Liver (tissue), 9 donors: ENCODE results near the gene PDZD2. TPM values are rescaled to one million over a fixed set of nuclear protein-coding genes. Genes with fewer than 3 reads are reported as not detected.

ENCODE experiments used
- DNase-seq: peaks from one replicate; pipeline ENCODE4 v3.0.0-alpha.2; 2017; ENCODE audit warnings: low spot score
- H3K27ac ChIP-seq, 2 donors: one replicate each; pipeline ENCODE4 v1.7.0; 2013; ENCODE audit warnings: inconsistent platforms in 2 of 2, low read length in 2 of 2, control low read depth in 1 of 2, low read depth in 1 of 2, mild to moderate bottlenecking in 1 of 2
- H3K27me3 ChIP-seq, 4 donors: one replicate each; pipeline versions ENCODE4 v1.6.1 to v1.7.0; 2013; ENCODE audit warnings: low read length in 3 of 4, inconsistent platforms in 1 of 4, mild to moderate bottlenecking in 1 of 4, moderate library complexity in 1 of 4; ENCODE audit not compliant: control insufficient read depth in 4 of 4, insufficient read depth in 4 of 4
- H3K36me3 ChIP-seq, 4 donors: one replicate each; pipeline versions ENCODE4 v1.6.1 to v1.7.0; 2013; ENCODE audit warnings: low read length in 3 of 4, mild to moderate bottlenecking in 3 of 4, low read depth in 1 of 4, moderate library complexity in 1 of 4; ENCODE audit not compliant: control insufficient read depth in 4 of 4, insufficient read depth in 3 of 4
- H3K4me1 ChIP-seq, 4 donors: one replicate each; pipeline versions ENCODE4 v1.6.1 to v1.7.0; 2013; ENCODE audit warnings: low read length in 3 of 4, mild to moderate bottlenecking in 3 of 4, moderate library complexity in 1 of 4; ENCODE audit not compliant: control insufficient read depth in 4 of 4, insufficient read depth in 4 of 4
- H3K4me3 ChIP-seq, 3 donors: one replicate each; pipeline versions ENCODE4 v1.6.1 to v1.7.0; 2013; ENCODE audit warnings: low read length in 3 of 3, control low read depth in 1 of 3, low read depth in 1 of 3, mild to moderate bottlenecking in 1 of 3
- H3K9ac ChIP-seq, 2 donors: one replicate each; pipeline ENCODE4 v1.7.0; 2013; ENCODE audit warnings: low read length in 2 of 2, mild to moderate bottlenecking in 2 of 2, moderate library complexity in 2 of 2, control low read depth in 1 of 2, low read depth in 1 of 2
- H3K9me3 ChIP-seq, 4 donors: one replicate each; pipeline versions ENCODE4 v1.6.1 to v1.7.0; 2013; ENCODE audit warnings: low read length in 3 of 4; ENCODE audit not compliant: control insufficient read depth in 4 of 4
- EGR1 ChIP-seq, 2 donors: IDR thresholded peaks; 2 replicates each; pipeline ENCODE4 v1.6.1; 2016 to 2018; ENCODE audit warnings: antibody characterized with exemption in 2 of 2, low read depth in 2 of 2
- FOXA1 ChIP-seq: IDR thresholded peaks from 2 replicates; pipeline ENCODE4 v1.6.1; 2016; ENCODE audit warnings: antibody characterized with exemption
- FOXA2 ChIP-seq: IDR thresholded peaks from 2 replicates; pipeline ENCODE4 v1.6.1; 2016; ENCODE audit warnings: antibody characterized with exemption
- GABPA ChIP-seq, 2 donors: IDR thresholded peaks in 1 of 2; conservative IDR thresholded peaks in 1 of 2; 2 replicates each; pipeline ENCODE4 v1.6.1; 2016; ENCODE audit warnings: antibody characterized with exemption in 2 of 2, mild to moderate bottlenecking in 1 of 2, moderate library complexity in 1 of 2
- HNF4A ChIP-seq, 2 donors: conservative IDR thresholded peaks; 2 replicates each; pipeline ENCODE4 v1.6.1; 2016; ENCODE audit warnings: antibody characterized with exemption in 2 of 2, mild to moderate bottlenecking in 2 of 2
- HNF4G ChIP-seq: IDR thresholded peaks from 2 replicates; pipeline ENCODE4 v1.6.1; 2016; ENCODE audit warnings: antibody characterized with exemption
- JUND ChIP-seq, 2 donors: IDR thresholded peaks; 2 replicates each; pipeline ENCODE4 v1.6.1; 2016; ENCODE audit warnings: antibody characterized with exemption in 2 of 2
- NR2F2 ChIP-seq: IDR thresholded peaks from 2 replicates; pipeline ENCODE4 v1.6.1; 2016; ENCODE audit warnings: antibody characterized with exemption
- RAD21 ChIP-seq, 2 donors: IDR thresholded peaks; 2 replicates each; pipeline ENCODE4 v1.6.1; 2016; ENCODE audit warnings: antibody characterized with exemption in 2 of 2, mild to moderate bottlenecking in 2 of 2
- RXRA ChIP-seq, 2 donors: IDR thresholded peaks; 2 replicates each; pipeline ENCODE4 v1.6.1; 2017 to 2018; ENCODE audit warnings: antibody characterized with exemption in 2 of 2, mild to moderate bottlenecking in 1 of 2
- SP1 ChIP-seq: IDR thresholded peaks from 2 replicates; pipeline ENCODE4 v1.6.1; 2018; ENCODE audit warnings: antibody characterized with exemption, mild to moderate bottlenecking
- TAF1 ChIP-seq: conservative IDR thresholded peaks from 2 replicates; pipeline ENCODE4 v1.6.1; 2016; ENCODE audit warnings: antibody characterized with exemption, mild to moderate bottlenecking
- YY1 ChIP-seq: IDR thresholded peaks from 2 replicates; pipeline ENCODE4 v1.6.1; 2016; ENCODE audit warnings: antibody characterized with exemption, mild to moderate bottlenecking
- WGBS: extraction: QIAGEN DNeasy Blood & Tissue Kit; methylation state at CpG from one replicate; pipeline ENCODE4 v1.1.7; 2013; 5-methylcytosine and 5-hydroxymethylcytosine counted together
- polyA plus RNA-seq, 2 donors: library from polyadenylated mRNA; stranded (reverse) in 1 of 2; unstranded in 1 of 2; fragments of 200-250 nt in 1 of 2; fragments of >200 nt in 1 of 2; fragmentation: Nextera tagmentation in 1 of 2; extraction: Ambion mirVana in 1 of 2; gene quantifications; one replicate each; pipeline versions ENCODE4 v1.2.1 to v1.2.3, GENCODE V29; 2013 to 2015
- total RNA-seq, 2 donors: library from RNA; depleted of rRNA; stranded (reverse); fragments of >200 nt; gene quantifications; one replicate each; pipeline ENCODE4 v1.2.3, GENCODE V29; 2014
- TF ChIP-seq, protein P1 (sequence below): IDR thresholded peaks from 2 replicates; pipeline ENCODE4 v1.6.1; 2016; ENCODE audit warnings: antibody characterized with exemption, mild to moderate bottlenecking
- TF ChIP-seq, protein P2 (sequence below): IDR thresholded peaks from 2 replicates; pipeline ENCODE4 v1.6.1; 2016; ENCODE audit warnings: antibody characterized with exemption
- TF ChIP-seq, protein P3 (sequence below): IDR thresholded peaks from 2 replicates; pipeline ENCODE4 v1.6.1; 2016; ENCODE audit warnings: antibody characterized with exemption
- TF ChIP-seq, protein P4 (sequence below): IDR thresholded peaks from 2 replicates; pipeline ENCODE4 v1.6.1; 2016; ENCODE audit warnings: antibody characterized with exemption
- TF ChIP-seq, protein P5 (sequence below): fragments of 150-350 bp; IDR thresholded peaks from 2 replicates; pipeline ENCODE4 v1.5.1; 2017; ENCODE audit warnings: improper control_type of control experiment, low read depth, low read length; ENCODE audit not compliant: missing input control
- donor health status: healthy.
- donor health status: healthy.
- donor health status: healthy.
- donor health status: healthy.
- donor health status: healthy.

The PDZD2 gene
- total and polyA plus RNA-seq, 4 donors: 0.27 to 1.1 (median 0.54) TPM

DNA sequence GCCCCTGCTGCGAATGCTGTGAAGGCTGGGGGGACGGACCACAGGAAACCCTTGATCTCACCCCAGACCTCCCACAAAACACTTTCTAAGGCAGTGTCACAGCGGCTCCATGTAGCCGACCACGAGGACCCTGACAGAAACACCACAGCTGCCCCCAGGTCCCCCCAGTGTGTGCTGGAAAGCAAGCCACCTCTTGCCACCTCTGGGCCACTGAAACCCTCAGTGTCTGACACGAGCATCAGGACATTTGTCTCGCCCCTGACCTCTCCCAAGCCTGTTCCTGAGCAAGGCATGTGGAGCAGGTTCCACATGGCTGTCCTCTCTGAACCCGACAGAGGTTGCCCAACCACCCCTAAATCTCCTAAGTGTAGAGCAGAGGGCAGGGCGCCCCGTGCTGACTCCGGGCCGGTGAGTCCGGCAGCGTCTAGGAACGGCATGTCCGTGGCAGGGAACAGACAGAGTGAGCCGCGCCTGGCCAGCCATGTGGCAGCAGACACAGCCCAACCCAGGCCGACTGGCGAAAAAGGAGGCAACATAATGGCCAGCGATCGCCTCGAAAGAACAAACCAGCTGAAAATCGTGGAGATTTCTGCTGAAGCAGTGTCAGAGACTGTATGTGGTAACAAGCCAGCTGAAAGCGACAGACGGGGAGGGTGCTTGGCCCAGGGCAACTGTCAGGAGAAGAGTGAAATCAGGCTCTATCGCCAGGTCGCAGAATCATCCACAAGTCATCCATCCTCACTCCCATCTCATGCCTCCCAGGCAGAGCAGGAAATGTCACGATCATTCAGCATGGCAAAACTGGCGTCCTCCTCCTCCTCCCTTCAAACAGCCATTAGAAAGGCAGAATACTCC is 450.4 kb downstream of the PDZD2 start (continued):
- TF ChIP-seq, protein P1, sequence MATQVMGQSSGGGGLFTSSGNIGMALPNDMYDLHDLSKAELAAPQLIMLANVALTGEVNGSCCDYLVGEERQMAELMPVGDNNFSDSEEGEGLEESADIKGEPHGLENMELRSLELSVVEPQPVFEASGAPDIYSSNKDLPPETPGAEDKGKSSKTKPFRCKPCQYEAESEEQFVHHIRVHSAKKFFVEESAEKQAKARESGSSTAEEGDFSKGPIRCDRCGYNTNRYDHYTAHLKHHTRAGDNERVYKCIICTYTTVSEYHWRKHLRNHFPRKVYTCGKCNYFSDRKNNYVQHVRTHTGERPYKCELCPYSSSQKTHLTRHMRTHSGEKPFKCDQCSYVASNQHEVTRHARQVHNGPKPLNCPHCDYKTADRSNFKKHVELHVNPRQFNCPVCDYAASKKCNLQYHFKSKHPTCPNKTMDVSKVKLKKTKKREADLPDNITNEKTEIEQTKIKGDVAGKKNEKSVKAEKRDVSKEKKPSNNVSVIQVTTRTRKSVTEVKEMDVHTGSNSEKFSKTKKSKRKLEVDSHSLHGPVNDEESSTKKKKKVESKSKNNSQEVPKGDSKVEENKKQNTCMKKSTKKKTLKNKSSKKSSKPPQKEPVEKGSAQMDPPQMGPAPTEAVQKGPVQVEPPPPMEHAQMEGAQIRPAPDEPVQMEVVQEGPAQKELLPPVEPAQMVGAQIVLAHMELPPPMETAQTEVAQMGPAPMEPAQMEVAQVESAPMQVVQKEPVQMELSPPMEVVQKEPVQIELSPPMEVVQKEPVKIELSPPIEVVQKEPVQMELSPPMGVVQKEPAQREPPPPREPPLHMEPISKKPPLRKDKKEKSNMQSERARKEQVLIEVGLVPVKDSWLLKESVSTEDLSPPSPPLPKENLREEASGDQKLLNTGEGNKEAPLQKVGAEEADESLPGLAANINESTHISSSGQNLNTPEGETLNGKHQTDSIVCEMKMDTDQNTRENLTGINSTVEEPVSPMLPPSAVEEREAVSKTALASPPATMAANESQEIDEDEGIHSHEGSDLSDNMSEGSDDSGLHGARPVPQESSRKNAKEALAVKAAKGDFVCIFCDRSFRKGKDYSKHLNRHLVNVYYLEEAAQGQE: no peak
- TF ChIP-seq RXRA (IDR thresholded peaks at IDR 0.05) (no peak), EGR1 (IDR thresholded peaks at IDR 0.05; ENCODE audit: low read depth in 2 of 2) (no peak), NR2F2 (no peak)
- TF ChIP-seq, protein P2, sequence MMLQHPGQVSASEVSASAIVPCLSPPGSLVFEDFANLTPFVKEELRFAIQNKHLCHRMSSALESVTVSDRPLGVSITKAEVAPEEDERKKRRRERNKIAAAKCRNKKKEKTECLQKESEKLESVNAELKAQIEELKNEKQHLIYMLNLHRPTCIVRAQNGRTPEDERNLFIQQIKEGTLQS: no peak

DNA sequence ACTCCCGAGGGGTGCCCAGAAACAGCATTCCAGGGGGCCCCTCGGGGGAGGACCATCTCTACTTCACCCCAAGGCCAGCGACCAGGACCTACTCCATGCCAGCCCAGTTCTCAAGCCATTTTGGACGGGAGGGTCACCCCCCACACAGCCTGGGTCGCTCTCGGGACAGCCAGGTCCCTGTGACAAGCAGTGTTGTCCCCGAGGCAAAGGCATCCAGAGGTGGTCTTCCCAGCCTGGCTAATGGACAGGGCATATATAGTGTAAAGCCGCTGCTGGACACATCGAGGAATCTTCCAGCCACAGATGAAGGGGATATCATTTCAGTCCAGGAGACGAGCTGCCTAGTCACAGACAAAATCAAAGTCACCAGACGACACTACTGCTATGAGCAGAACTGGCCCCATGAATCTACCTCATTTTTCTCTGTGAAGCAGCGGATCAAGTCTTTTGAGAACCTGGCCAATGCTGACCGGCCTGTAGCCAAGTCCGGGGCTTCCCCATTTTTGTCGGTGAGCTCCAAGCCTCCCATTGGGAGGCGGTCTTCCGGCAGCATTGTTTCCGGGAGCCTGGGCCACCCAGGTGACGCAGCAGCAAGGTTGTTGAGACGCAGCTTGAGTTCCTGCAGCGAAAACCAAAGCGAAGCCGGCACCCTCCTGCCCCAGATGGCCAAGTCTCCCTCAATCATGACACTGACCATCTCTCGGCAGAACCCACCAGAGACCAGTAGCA is 451.3 kb downstream of the PDZD2 start:
- Histone ChIP-seq H3K9ac (no peak overlapping the region), H3K36me3 (no peaks in the 10 kb centered on the region), H3K4me3 (no peak overlapping the region), H3K9me3 (no peaks in the 10 kb centered on the region), H3K4me1 (peaks cover 0 to 3% (median 0%) of the 10 kb centered on the region in 4 donors), H3K27ac (no peak overlapping the region), H3K27me3 (no peaks in the 10 kb centered on the region)
- TF ChIP-seq RXRA (IDR thresholded peaks at IDR 0.05) (no peak), GABPA (IDR thresholded peaks at IDR 0.05 in 1 of 2, conservative IDR thresholded peaks at IDR 0.05 in 1 of 2) (no peak), HNF4A (conservative IDR thresholded peaks at IDR 0.05) (no peak), FOXA1 (no peak), YY1 (no peak), SP1 (no peak), TAF1 (no peak), FOXA2 (no peak), NR2F2 (no peak), EGR1 (IDR thresholded peaks at IDR 0.05; ENCODE audit: low read depth in 2 of 2) (no peak), JUND (IDR thresholded peaks at IDR 0.05) (no peak), HNF4G (no peak), RAD21 (IDR thresholded peaks at IDR 0.05) (no peak)
- TF ChIP-seq, protein P1: no peak
- TF ChIP-seq, protein P3, sequence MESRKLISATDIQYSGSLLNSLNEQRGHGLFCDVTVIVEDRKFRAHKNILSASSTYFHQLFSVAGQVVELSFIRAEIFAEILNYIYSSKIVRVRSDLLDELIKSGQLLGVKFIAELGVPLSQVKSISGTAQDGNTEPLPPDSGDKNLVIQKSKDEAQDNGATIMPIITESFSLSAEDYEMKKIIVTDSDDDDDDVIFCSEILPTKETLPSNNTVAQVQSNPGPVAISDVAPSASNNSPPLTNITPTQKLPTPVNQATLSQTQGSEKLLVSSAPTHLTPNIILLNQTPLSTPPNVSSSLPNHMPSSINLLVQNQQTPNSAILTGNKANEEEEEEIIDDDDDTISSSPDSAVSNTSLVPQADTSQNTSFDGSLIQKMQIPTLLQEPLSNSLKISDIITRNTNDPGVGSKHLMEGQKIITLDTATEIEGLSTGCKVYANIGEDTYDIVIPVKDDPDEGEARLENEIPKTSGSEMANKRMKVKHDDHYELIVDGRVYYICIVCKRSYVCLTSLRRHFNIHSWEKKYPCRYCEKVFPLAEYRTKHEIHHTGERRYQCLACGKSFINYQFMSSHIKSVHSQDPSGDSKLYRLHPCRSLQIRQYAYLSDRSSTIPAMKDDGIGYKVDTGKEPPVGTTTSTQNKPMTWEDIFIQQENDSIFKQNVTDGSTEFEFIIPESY: no peak
- TF ChIP-seq, protein P4, sequence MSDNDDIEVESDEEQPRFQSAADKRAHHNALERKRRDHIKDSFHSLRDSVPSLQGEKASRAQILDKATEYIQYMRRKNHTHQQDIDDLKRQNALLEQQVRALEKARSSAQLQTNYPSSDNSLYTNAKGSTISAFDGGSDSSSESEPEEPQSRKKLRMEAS: no peak
- TF ChIP-seq, protein P2: no peak
- TF ChIP-seq, protein P5, sequence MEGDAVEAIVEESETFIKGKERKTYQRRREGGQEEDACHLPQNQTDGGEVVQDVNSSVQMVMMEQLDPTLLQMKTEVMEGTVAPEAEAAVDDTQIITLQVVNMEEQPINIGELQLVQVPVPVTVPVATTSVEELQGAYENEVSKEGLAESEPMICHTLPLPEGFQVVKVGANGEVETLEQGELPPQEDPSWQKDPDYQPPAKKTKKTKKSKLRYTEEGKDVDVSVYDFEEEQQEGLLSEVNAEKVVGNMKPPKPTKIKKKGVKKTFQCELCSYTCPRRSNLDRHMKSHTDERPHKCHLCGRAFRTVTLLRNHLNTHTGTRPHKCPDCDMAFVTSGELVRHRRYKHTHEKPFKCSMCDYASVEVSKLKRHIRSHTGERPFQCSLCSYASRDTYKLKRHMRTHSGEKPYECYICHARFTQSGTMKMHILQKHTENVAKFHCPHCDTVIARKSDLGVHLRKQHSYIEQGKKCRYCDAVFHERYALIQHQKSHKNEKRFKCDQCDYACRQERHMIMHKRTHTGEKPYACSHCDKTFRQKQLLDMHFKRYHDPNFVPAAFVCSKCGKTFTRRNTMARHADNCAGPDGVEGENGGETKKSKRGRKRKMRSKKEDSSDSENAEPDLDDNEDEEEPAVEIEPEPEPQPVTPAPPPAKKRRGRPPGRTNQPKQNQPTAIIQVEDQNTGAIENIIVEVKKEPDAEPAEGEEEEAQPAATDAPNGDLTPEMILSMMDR: no peak
- no peak for DNase-seq
- 95% methylated on average over 24 of the region's 24 CpGs for WGBS
